Gastrocnemius medialis (tissue), 4 donors: Measurements from ENCODE around the gene VAMP5. TPM values are rescaled to one million over a fixed set of nuclear protein-coding genes. Genes with fewer than 3 reads are reported as not detected.

Experiments used
- ATAC-seq, 2 donors: fragments of 150-250 bp; one replicate each; pipeline ENCODE4 v1.9.1; 2016
- DNase-seq, 2 donors: peaks; one replicate each; pipeline ENCODE4 v3.0.0-alpha.2; 2019
- H3K27ac ChIP-seq, 4 donors: fragments of 200-600 bp; sonication (generic); 1 replicate in 1 of 4; 2 replicates in 3 of 4; pipeline ENCODE4 v1.5.1; 2016 to 2018; ENCODE audit warnings: mild to moderate bottlenecking in 2 of 4, moderate library complexity in 1 of 4
- H3K27me3 ChIP-seq, 3 donors: fragments of 200-600 bp; sonication (generic) in 2 of 3; 1 replicate in 1 of 3; 2 replicates in 2 of 3; pipeline versions ENCODE4 v1.5.1 to v1.6.0; 2016 to 2019; ENCODE audit warnings: mild to moderate bottlenecking in 1 of 3, moderate library complexity in 1 of 3
- H3K36me3 ChIP-seq, 2 donors: fragments of 200-600 bp; sonication (generic) in 1 of 2; one replicate each; pipeline ENCODE4 v1.5.1; 2017 to 2018
- H3K4me1 ChIP-seq, 2 donors: fragments of 200-600 bp; sonication (generic) in 1 of 2; one replicate each; pipeline ENCODE4 v1.5.1; 2016 to 2017; ENCODE audit warnings: mild to moderate bottlenecking in 2 of 2
- H3K4me3 ChIP-seq, 4 donors: fragments of 200-600 bp; sonication (generic) in 3 of 4; 1 replicate in 1 of 4; 2 replicates in 3 of 4; pipeline ENCODE4 v1.5.1; 2016 to 2019; ENCODE audit warnings: mild to moderate bottlenecking in 2 of 4
- H3K9me3 ChIP-seq, 3 donors: fragments of 200-600 bp; sonication (generic) in 2 of 3; 1 replicate in 1 of 3; 2 replicates in 2 of 3; pipeline ENCODE4 v1.5.1; 2016 to 2019
- CTCF ChIP-seq, 5 experiments: fragments of 450-650 bp in 3 of 5; fragments of 200-600 bp in 2 of 5; sonication (generic) in 2 of 5; IDR thresholded peaks in 4 of 5; conservative IDR thresholded peaks in 1 of 5; 1 replicate in 4 of 5; 2 replicates in 1 of 5; pipeline ENCODE4 v1.5.1; 2016 to 2019; ENCODE audit warnings: antibody characterized with exemption in 5 of 5, mild to moderate bottlenecking in 3 of 5, moderate library complexity in 3 of 5
- POLR2A ChIP-seq, 2 donors: fragments of 450-650 bp; IDR thresholded peaks; one replicate each; pipeline ENCODE4 v1.6.1; 2017; ENCODE audit warnings: antibody characterized with exemption in 2 of 2, mild to moderate bottlenecking in 2 of 2, moderate library complexity in 2 of 2
- in situ Hi-C, 4 donors: fragments of 200-750 bp; cut with MboI; loops; one replicate each; pipeline versions ENCODE4 v1.15.0 to v1.8.0; 2017; ENCODE audit warnings: low sequenced_read_pairs in 4 of 4
- intact Hi-C: fragments of 100-400 bp; cut with DNase I; formaldehyde crosslinking; loops from one replicate; pipeline ENCODE4 v1.15.1; 2023; ENCODE audit warnings: low total_unique reads
- total RNA-seq, 4 donors: library from RNA; depleted of rRNA; stranded (reverse); fragments of >200 nt; gene quantifications; one replicate each; pipeline versions ENCODE4 v1.1.0 to v1.2.3, GENCODE V29; 2016

The VAMP5 gene
- 10 to 100 TPM; 19.9 to 47.0 (median 36.9) TPM for total RNA-seq

GRCh38 chr2:85584354-85584856 lies at the start of gene VAMP5:
Gene VAMP5, plus strand, starts transcription at chr2:85584431. Its CDS starts 60 bp downstream, at chr2:85584491.
- Histone ChIP-seq H3K36me3 (no peaks in the 10 kb centered on the region), H3K27ac (peak within 1 kb of the TSS; percentile 88 to 98 (median 90)), H3K4me3 (peak within 1 kb of the TSS; percentile 59 to 89 (median 64)), H3K9me3 (no peaks in the 10 kb centered on the region), H3K4me1 (peaks cover 58 to 62% of the 10 kb centered on the region in 2 donors), H3K27me3 (no peaks in the 10 kb centered on the region)
- in situ Hi-C loops (no loop called here), intact Hi-C loops (no loop called here)
- TF ChIP-seq CTCF (IDR thresholded peaks at IDR 0.05 in 4 of 5, conservative IDR thresholded peaks at IDR 0.05 in 1 of 5), result no peak
- peak in 1 of 2 donors; percentile 17 for TF ChIP-seq POLR2A (IDR thresholded peaks at IDR 0.05)
- peak; percentile 32 to 35 for ATAC-seq
- DNase-seq, result no peak

GRCh38 chr2:85534881-85535280 lies 49.4 kb upstream of the VAMP5 start:
- DNase-seq (no peak), ATAC-seq (no peak)
- Histone ChIP-seq H3K27me3 (no peaks in the 10 kb centered on the region), H3K4me3 (no peak overlapping the region), H3K9me3 (no peaks in the 10 kb centered on the region), H3K4me1 (peaks cover 7 to 9% of the 10 kb centered on the region in 2 donors), H3K27ac (no peak overlapping the region), H3K36me3 (no peaks in the 10 kb centered on the region)
- intact Hi-C loops (loop anchor here (5.0 kb wide), 1 partner anchor 183 kb away; the partner anchor contains the start of genes ELMOD3 and RETSAT), in situ Hi-C loops (no loop called here)
- no peak for TF ChIP-seq POLR2A (IDR thresholded peaks at IDR 0.05)
- no peak for TF ChIP-seq CTCF (IDR thresholded peaks at IDR 0.05 in 4 of 5, conservative IDR thresholded peaks at IDR 0.05 in 1 of 5)

GRCh38 chr2:85536479-85536878 lies 47.8 kb upstream of the VAMP5 start:
- intact Hi-C loops, result loop anchor here (5.0 kb wide), 1 partner anchor 184 kb away; the partner anchor contains the start of genes ELMOD3 and RETSAT
- Histone ChIP-seq H3K4me1 (peaks cover 19 to 22% of the 10 kb centered on the region in 2 donors), H3K27ac (peak overlapping the region; percentile 97 to 99 (median 98)), H3K36me3 (peaks cover 0 to 14% of the 10 kb centered on the region in 2 donors), H3K27me3 (no peaks in the 10 kb centered on the region), H3K9me3 (no peaks in the 10 kb centered on the region), H3K4me3 (no peak overlapping the region)
- no peak for ATAC-seq
- in situ Hi-C loops, result no loop called here
- TF ChIP-seq POLR2A (IDR thresholded peaks at IDR 0.05) (no peak), CTCF (IDR thresholded peaks at IDR 0.05 in 4 of 5, conservative IDR thresholded peaks at IDR 0.05 in 1 of 5) (no peak)
- DNase-seq, result no peak

- in situ Hi-C loops (no loop called here), intact Hi-C loops (loop anchor here (1.0 to 5.0 kb wide), 2 partner anchors 33 to 186 kb away; partner anchors contain the start of genes ELMOD3 and RETSAT)
- Histone ChIP-seq H3K27ac (peak overlapping the region; percentile 97 to 99 (median 98)), H3K4me1 (peaks cover 32 to 36% of the 10 kb centered on the region in 2 donors), H3K4me3 (peak overlapping the region; percentile 74 to 90 (median 84)), H3K36me3 (peaks cover 0 to 28% of the 10 kb centered on the region in 2 donors), H3K27me3 (no peaks in the 10 kb centered on the region), H3K9me3 (no peaks in the 10 kb centered on the region)
- peak; percentile 47 to 49 for ATAC-seq
- DNase-seq, result peak; percentile 67 to 74
- TF ChIP-seq CTCF (IDR thresholded peaks at IDR 0.05 in 4 of 5, conservative IDR thresholded peaks at IDR 0.05 in 1 of 5) (no peak), POLR2A (IDR thresholded peaks at IDR 0.05) (peak; percentile 75 to 82)
Observed at GRCh38 chr2:85537600-85538506, 46.4 kb upstream of the VAMP5 start.
